ENCODE data around the gene UQCRC2. TPM values are rescaled to one million over a fixed set of nuclear protein-coding genes. Genes with fewer than 3 reads are reported as not detected.

UQCRC2 gene
- polyA plus RNA-seq, 1 of the 3 experiments (the other 2 are of a cell fraction): 155 TPM

DNA sequence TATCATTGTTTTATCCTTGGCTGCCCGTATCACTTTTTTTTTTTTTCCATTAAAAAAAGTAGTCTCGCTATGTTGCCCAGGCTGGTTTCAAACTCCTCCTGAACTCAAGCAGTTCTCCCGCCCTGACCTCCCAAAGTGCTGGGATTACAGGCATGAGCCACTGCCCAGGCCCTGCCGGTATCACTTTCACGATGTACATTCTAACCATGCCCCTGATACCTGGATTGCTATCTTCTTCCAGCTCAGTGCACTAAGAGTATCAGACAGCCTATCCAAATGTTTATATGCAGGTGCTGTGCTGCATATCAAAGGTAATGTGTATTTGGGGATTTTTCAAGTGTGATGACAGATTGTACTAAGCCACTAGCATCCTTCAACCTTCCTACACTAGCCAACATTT lies 69.0 kb downstream of the UQCRC2 start:
- CTCF ChIA-PET: interaction anchor here (0.5 to 1.4 kb wide), 3 partner anchors 20 to 77 kb away, joined by 3 read pairs; no protein-coding TSS in a partner anchor
- 91% methylated on average over 5 of the region's 5 CpGs for WGBS (ENCODE audit: low lambda C conversion rate)

More for the DNA sequence above, 69.0 kb downstream of the UQCRC2 start:
- POLR2A ChIA-PET: no interaction called here
- Histone ChIP-seq H3K9ac (no peak overlapping the region), H3K4me3 (ENCODE audit: low read depth in 2 of 2, low read length in 1 of 2) (no peak overlapping the region), H3K27ac (ENCODE audit: low read depth in 2 of 2, low read length in 1 of 2) (no peak overlapping the region), H3K79me2 (ENCODE audit: insufficient read depth) (peaks cover 76% of the 10 kb centered on the region), H3K9me3 (no peaks in the 10 kb centered on the region), H4K20me1 (ENCODE audit: insufficient read depth) (peaks cover 40% of the 10 kb centered on the region), H3F3A (replicated peaks; ENCODE audit: insufficient read depth) (peaks cover 13% of the 10 kb centered on the region), H3K4me1 (ENCODE audit: control insufficient read depth in 1 of 2, insufficient read depth in 2 of 2, low read depth in 1 of 2, low read length in 1 of 2) (peaks cover 4 to 13% of the 10 kb centered on the region in 2 experiments; a peak in 3 of 4 replicates), H3K36me3 (replicated peaks in 1 of 2; ENCODE audit: control insufficient read depth in 1 of 2, insufficient read depth in 2 of 2, low read length in 1 of 2) (no peaks in the 10 kb centered on the region), H3K4me2 (no peak overlapping the region), H2AFZ (ENCODE audit: low read depth) (no peak overlapping the region), H3K27me3 (ENCODE audit: insufficient read depth) (no peaks in the 10 kb centered on the region), H3K9me2 (no peaks in the 10 kb centered on the region)
- DNase-seq: no peak
- TF ChIP-seq, protein P1, sequence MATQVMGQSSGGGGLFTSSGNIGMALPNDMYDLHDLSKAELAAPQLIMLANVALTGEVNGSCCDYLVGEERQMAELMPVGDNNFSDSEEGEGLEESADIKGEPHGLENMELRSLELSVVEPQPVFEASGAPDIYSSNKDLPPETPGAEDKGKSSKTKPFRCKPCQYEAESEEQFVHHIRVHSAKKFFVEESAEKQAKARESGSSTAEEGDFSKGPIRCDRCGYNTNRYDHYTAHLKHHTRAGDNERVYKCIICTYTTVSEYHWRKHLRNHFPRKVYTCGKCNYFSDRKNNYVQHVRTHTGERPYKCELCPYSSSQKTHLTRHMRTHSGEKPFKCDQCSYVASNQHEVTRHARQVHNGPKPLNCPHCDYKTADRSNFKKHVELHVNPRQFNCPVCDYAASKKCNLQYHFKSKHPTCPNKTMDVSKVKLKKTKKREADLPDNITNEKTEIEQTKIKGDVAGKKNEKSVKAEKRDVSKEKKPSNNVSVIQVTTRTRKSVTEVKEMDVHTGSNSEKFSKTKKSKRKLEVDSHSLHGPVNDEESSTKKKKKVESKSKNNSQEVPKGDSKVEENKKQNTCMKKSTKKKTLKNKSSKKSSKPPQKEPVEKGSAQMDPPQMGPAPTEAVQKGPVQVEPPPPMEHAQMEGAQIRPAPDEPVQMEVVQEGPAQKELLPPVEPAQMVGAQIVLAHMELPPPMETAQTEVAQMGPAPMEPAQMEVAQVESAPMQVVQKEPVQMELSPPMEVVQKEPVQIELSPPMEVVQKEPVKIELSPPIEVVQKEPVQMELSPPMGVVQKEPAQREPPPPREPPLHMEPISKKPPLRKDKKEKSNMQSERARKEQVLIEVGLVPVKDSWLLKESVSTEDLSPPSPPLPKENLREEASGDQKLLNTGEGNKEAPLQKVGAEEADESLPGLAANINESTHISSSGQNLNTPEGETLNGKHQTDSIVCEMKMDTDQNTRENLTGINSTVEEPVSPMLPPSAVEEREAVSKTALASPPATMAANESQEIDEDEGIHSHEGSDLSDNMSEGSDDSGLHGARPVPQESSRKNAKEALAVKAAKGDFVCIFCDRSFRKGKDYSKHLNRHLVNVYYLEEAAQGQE (IDR thresholded peaks at IDR 0.05; ENCODE audit: low read depth, low read length): no peak
- no peak for TF ChIP-seq RXRA (IDR thresholded peaks at IDR 0.05; ENCODE audit: borderline replicate concordance, low read depth)
- TF ChIP-seq USF1 (IDR thresholded peaks at IDR 0.05; ENCODE audit: borderline replicate concordance, low read depth): no peak
- TF ChIP-seq FOXJ3 (CRISPR knock-in tag; IDR thresholded peaks at IDR 0.05): no peak
- TF ChIP-seq FOSL2 (IDR thresholded peaks at IDR 0.05; ENCODE audit: borderline replicate concordance, low read depth): no peak
- TF ChIP-seq MEF2A (IDR thresholded peaks at IDR 0.05; ENCODE audit: borderline replicate concordance, low read depth): no peak
- no peak for TF ChIP-seq EP300 (IDR thresholded peaks at IDR 0.05; ENCODE audit: borderline replicate concordance in 1 of 2, low read depth in 1 of 2, low read length in 1 of 2)
- TF ChIP-seq ELF1 (IDR thresholded peaks at IDR 0.05): no peak
- TF ChIP-seq, protein P2, sequence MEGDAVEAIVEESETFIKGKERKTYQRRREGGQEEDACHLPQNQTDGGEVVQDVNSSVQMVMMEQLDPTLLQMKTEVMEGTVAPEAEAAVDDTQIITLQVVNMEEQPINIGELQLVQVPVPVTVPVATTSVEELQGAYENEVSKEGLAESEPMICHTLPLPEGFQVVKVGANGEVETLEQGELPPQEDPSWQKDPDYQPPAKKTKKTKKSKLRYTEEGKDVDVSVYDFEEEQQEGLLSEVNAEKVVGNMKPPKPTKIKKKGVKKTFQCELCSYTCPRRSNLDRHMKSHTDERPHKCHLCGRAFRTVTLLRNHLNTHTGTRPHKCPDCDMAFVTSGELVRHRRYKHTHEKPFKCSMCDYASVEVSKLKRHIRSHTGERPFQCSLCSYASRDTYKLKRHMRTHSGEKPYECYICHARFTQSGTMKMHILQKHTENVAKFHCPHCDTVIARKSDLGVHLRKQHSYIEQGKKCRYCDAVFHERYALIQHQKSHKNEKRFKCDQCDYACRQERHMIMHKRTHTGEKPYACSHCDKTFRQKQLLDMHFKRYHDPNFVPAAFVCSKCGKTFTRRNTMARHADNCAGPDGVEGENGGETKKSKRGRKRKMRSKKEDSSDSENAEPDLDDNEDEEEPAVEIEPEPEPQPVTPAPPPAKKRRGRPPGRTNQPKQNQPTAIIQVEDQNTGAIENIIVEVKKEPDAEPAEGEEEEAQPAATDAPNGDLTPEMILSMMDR (IDR thresholded peaks at IDR 0.05): no peak
- no peak for TF ChIP-seq POLR2AphosphoS5 (IDR thresholded peaks at IDR 0.05; ENCODE audit: low read depth, low read length)
- TF ChIP-seq TCF12 (IDR thresholded peaks at IDR 0.05): no peak
- no peak for TF ChIP-seq ZBTB33 (IDR thresholded peaks at IDR 0.05; ENCODE audit: borderline replicate concordance, low read depth)
- TF ChIP-seq CHD2 (IDR thresholded peaks at IDR 0.05; ENCODE audit: low read length, partially characterized antibody): no peak
- no peak for TF ChIP-seq MXI1 (IDR thresholded peaks at IDR 0.05; ENCODE audit: low read depth, low read length)
- TF ChIP-seq SMC3 (IDR thresholded peaks at IDR 0.05; ENCODE audit: low read depth, low read length): no peak
- TF ChIP-seq TAF1 (IDR thresholded peaks at IDR 0.05; ENCODE audit: borderline replicate concordance, low read depth, low read length): no peak
- TF ChIP-seq USF2 (IDR thresholded peaks at IDR 0.05; ENCODE audit: borderline replicate concordance, low read depth, low read length): no peak
- TF ChIP-seq TEAD4 (IDR thresholded peaks at IDR 0.05; ENCODE audit: borderline replicate concordance, insufficient read depth): no peak
- TF ChIP-seq JUND (IDR thresholded peaks at IDR 0.05): no peak
